SH-SY5Y (cell line): ENCODE results near the gene UPK3A.

Experiments
- GATA2 ChIP-seq: IDR thresholded peaks from 2 replicates; pipeline ENCODE4 v1.6.1; 2011; ENCODE audit warnings: mild to moderate bottlenecking, low read depth, low read length
- GATA3 ChIP-seq: IDR thresholded peaks from 2 replicates; pipeline ENCODE4 v1.6.1; 2011; ENCODE audit warnings: low read depth, mild to moderate bottlenecking, low read length, moderate library complexity

- TF ChIP-seq GATA2: no peak
- TF ChIP-seq GATA3: no peak
Observed at GRCh38 chr22:45304971-45305370, 20.2 kb downstream of the UPK3A start.
